ENCODE data around the gene TMEM178B.

The TMEM178B gene

GRCh38 chr7:141519623-141520022, 445.8 kb downstream of the TMEM178B start:
- no peaks in the 10 kb centered on the region for H3K36me3 ChIP-seq (ENCODE audit: control insufficient read depth in 2 of 2, insufficient read depth in 1 of 2, low read length in 2 of 2)
- no peak overlapping the region for H3K4me3 ChIP-seq (ENCODE audit: low read depth, low read length)
- H3K27ac ChIP-seq (ENCODE audit: extremely low read depth, low read depth, low read length), result no peak overlapping the region
- no peak for TF ChIP-seq ZNF157 (tag by site-specific recombination; IDR thresholded peaks at IDR 0.05)
- no peak for TF ChIP-seq ZNF677 (tag by site-specific recombination; IDR thresholded peaks at IDR 0.05)
- no peak for TF ChIP-seq SP2 (tag by site-specific recombination; IDR thresholded peaks at IDR 0.05)
- TF ChIP-seq ZNF645 (tag by site-specific recombination; IDR thresholded peaks at IDR 0.05), result no peak
- no peak for TF ChIP-seq ZNF19 (tag by site-specific recombination; IDR thresholded peaks at IDR 0.05; ENCODE audit: low read depth)
- TF ChIP-seq ZNF239 (tag by site-specific recombination; IDR thresholded peaks at IDR 0.05), result no peak
- TF ChIP-seq ZNF555 (tag by site-specific recombination; conservative IDR thresholded peaks at IDR 0.05), result no peak
- no peak for TF ChIP-seq ZNF114 (tag by site-specific recombination; IDR thresholded peaks at IDR 0.05)
- TF ChIP-seq ZNF449 (tag by site-specific recombination; IDR thresholded peaks at IDR 0.05), result no peak
- no peak for TF ChIP-seq ZNF23 (tag by site-specific recombination; IDR thresholded peaks at IDR 0.05; ENCODE audit: borderline replicate concordance)
- ChIA-PET CTCF (no interaction called here), POLR2A (no interaction called here)
- no peaks in the 10 kb centered on the region for H3K4me1 ChIP-seq (ENCODE audit: control insufficient read depth, insufficient read depth, low read length)
- H3K9me3 ChIP-seq (ENCODE audit: control insufficient read depth, insufficient read depth, low read depth, low read length), result no peaks in the 10 kb centered on the region

GRCh38 chr7:141522657-141523342, 448.9 kb downstream of the TMEM178B start:
- no peaks in the 10 kb centered on the region for H3K36me3 ChIP-seq (ENCODE audit: control insufficient read depth in 2 of 2, insufficient read depth in 1 of 2, low read length in 2 of 2)
- POLR2A ChIA-PET, result no interaction called here

GRCh38 chr7:141525973-141526514, 452.2 kb downstream of the TMEM178B start:
- ChIA-PET CTCF (no interaction called here), POLR2A (no interaction called here)
- H3K27ac ChIP-seq (ENCODE audit: extremely low read depth, low read depth, low read length), result no peak overlapping the region
- H3K4me3 ChIP-seq (ENCODE audit: low read depth, low read length), result no peak overlapping the region
- no peaks in the 10 kb centered on the region for H3K4me1 ChIP-seq (ENCODE audit: control insufficient read depth, insufficient read depth, low read length)
- no peaks in the 10 kb centered on the region for H3K9me3 ChIP-seq (ENCODE audit: control insufficient read depth, insufficient read depth, low read depth, low read length)
- H3K36me3 ChIP-seq (ENCODE audit: control insufficient read depth in 2 of 2, insufficient read depth in 1 of 2, low read length in 2 of 2), result no peaks in the 10 kb centered on the region
- no peak for TF ChIP-seq ZEB2 (tag by site-specific recombination; IDR thresholded peaks at IDR 0.05)
- no peak for TF ChIP-seq SP2 (tag by site-specific recombination; IDR thresholded peaks at IDR 0.05)
- TF ChIP-seq HOXD13 (CRISPR knock-in tag; IDR thresholded peaks at IDR 0.05; ENCODE audit: borderline replicate concordance), result no peak
- TF ChIP-seq ZNF549 (tag by site-specific recombination; IDR thresholded peaks at IDR 0.05), result no peak
- TF ChIP-seq PRDM2 (tag by site-specific recombination; IDR thresholded peaks at IDR 0.05; ENCODE audit: borderline replicate concordance), result no peak
- TF ChIP-seq ZBTB8A (tag by site-specific recombination; IDR thresholded peaks at IDR 0.05), result no peak
- no peak for TF ChIP-seq ZNF580 (tag by site-specific recombination; IDR thresholded peaks at IDR 0.05)
- no peak for TF ChIP-seq ZNF544 (tag by site-specific recombination; IDR thresholded peaks at IDR 0.05)

More at GRCh38 chr7:141522657-141523342, 448.9 kb downstream of the TMEM178B start:
- Histone ChIP-seq H3K4me3 (ENCODE audit: low read depth, low read length) (no peak overlapping the region), H3K9me3 (ENCODE audit: control insufficient read depth, insufficient read depth, low read depth, low read length) (no peaks in the 10 kb centered on the region), H3K27ac (ENCODE audit: extremely low read depth, low read depth, low read length) (no peak overlapping the region), H3K4me1 (ENCODE audit: control insufficient read depth, insufficient read depth, low read length) (no peaks in the 10 kb centered on the region)
- TF ChIP-seq ZNF473 (tag by site-specific recombination; IDR thresholded peaks at IDR 0.05) (no peak), ZNF549 (tag by site-specific recombination; IDR thresholded peaks at IDR 0.05) (no peak), ZNF521 (tag by site-specific recombination; IDR thresholded peaks at IDR 0.05) (no peak), ZNF529 (tag by site-specific recombination; IDR thresholded peaks at IDR 0.05; ENCODE audit: insufficient replicate concordance) (no peak), KLF16 (tag by site-specific recombination; IDR thresholded peaks at IDR 0.05) (no peak), ZNF19 (tag by site-specific recombination; IDR thresholded peaks at IDR 0.05; ENCODE audit: low read depth) (no peak)
- CTCF ChIA-PET, result interaction anchor here (0.7 kb wide), 1 partner anchor 291 kb away, joined by 4 read pairs; no protein-coding TSS in a partner anchor
